Osteoblast (primary cell): ENCODE measurements around the gene GRAMD1B. TPM values are rescaled to one million over a fixed set of nuclear protein-coding genes. Genes with fewer than 3 reads are reported as not detected.
"Not testable (repeated sequence)": the region's sequence is repeated elsewhere in the genome, so short reads cannot be mapped to it uniquely, and the experiment has no call there.

Experiments used
- DNase-seq: peaks from one replicate; pipeline ENCODE4 v3.0.0; 2011; ENCODE audit warnings: low spot score, mixed read lengths; ENCODE audit not compliant: insufficient read length; ENCODE audit errors: missing footprints
- H2AFZ ChIP-seq: 2 replicates; pipeline ENCODE4 v1.6.0; 2011; ENCODE audit warnings: mild to moderate bottlenecking, low read length
- H3K27ac ChIP-seq: 2 replicates; pipeline ENCODE4 v1.5.1; 2011; ENCODE audit warnings: mild to moderate bottlenecking, low read depth, low read length, moderate library complexity
- H3K27me3 ChIP-seq: 2 replicates; pipeline ENCODE4 v1.6.0; 2012; ENCODE audit warnings: mild to moderate bottlenecking, control low read depth, inconsistent platforms, low read length, moderate library complexity; ENCODE audit not compliant: insufficient read depth
- H3K36me3 ChIP-seq: 2 replicates; pipeline ENCODE4 v1.5.1; 2011; ENCODE audit warnings: mild to moderate bottlenecking, low read length, control low read depth, moderate library complexity; ENCODE audit not compliant: insufficient read depth
- H3K4me1 ChIP-seq: 2 replicates; pipeline ENCODE4 v1.5.1; 2011; ENCODE audit warnings: mild to moderate bottlenecking, low read length, control low read depth, moderate library complexity; ENCODE audit not compliant: insufficient read depth
- H3K4me2 ChIP-seq: 2 replicates; pipeline ENCODE4 v1.6.0; 2011; ENCODE audit warnings: mild to moderate bottlenecking, low read length; ENCODE audit not compliant: insufficient read depth
- H3K4me3 ChIP-seq: fragments of 200-600 bp; sonication (generic); 3 replicates; pipeline ENCODE4 v1.5.1; 2012; ENCODE audit warnings: mild to moderate bottlenecking, low read length, inconsistent platforms; ENCODE audit not compliant: insufficient read depth
- H3K79me2 ChIP-seq: 2 replicates; pipeline ENCODE4 v1.6.0; 2012; ENCODE audit warnings: mild to moderate bottlenecking, low read length, control low read depth, inconsistent platforms; ENCODE audit not compliant: insufficient read depth
- H3K9me3 ChIP-seq: 2 replicates; pipeline ENCODE4 v1.5.1; 2011; ENCODE audit warnings: low read depth, low read length, control low read depth
- H4K20me1 ChIP-seq: 2 replicates; pipeline ENCODE4 v1.6.0; 2012; ENCODE audit warnings: mild to moderate bottlenecking, low read length, control low read depth; ENCODE audit not compliant: insufficient read depth
- CTCF ChIP-seq: IDR thresholded peaks from 2 replicates; pipeline ENCODE4 v1.5.1; 2011; ENCODE audit warnings: mild to moderate bottlenecking, low read depth, low read length, moderate library complexity; ENCODE audit errors: extremely low read depth
- total RNA-seq: library from RNA; depleted of rRNA; stranded (reverse); fragments of >200 nt; gene quantifications from 2 replicates; pipeline ENCODE4 v1.2.3, GENCODE V29; 2012

Gene GRAMD1B
- total RNA-seq, 1 donor = 15.2 TPM

- peak overlapping the region; percentile 74 for H3K4me2 ChIP-seq
- H3K36me3 ChIP-seq = no peaks in the 10 kb centered on the region
- TF ChIP-seq CTCF = peak; percentile 97
- peaks cover 18% of the 10 kb centered on the region for H4K20me1 ChIP-seq
- H3K27me3 ChIP-seq = no peaks in the 10 kb centered on the region
- H3K9me3 ChIP-seq = no peaks in the 10 kb centered on the region
- peak overlapping the region; percentile 43 for H2AFZ ChIP-seq
- DNase-seq = peak; percentile 95
- H3K4me3 ChIP-seq = peak overlapping the region; percentile 44
- H3K27ac ChIP-seq = no peak overlapping the region
- H3K79me2 ChIP-seq = peaks cover 72% of the 10 kb centered on the region
- peaks cover 13% of the 10 kb centered on the region for H3K4me1 ChIP-seq
Measured at GRCh38 chr11:123511037-123511870, 81.2 kb downstream of the GRAMD1B start.

- Histone ChIP-seq H4K20me1 (peaks cover 18% of the 10 kb centered on the region), H3K79me2 (peaks cover 71% of the 10 kb centered on the region), H3K4me1 (peaks cover 15% of the 10 kb centered on the region)
- not testable (repeated sequence) for H2AFZ ChIP-seq, H3K27ac ChIP-seq, H3K9me3 ChIP-seq, H3K27me3 ChIP-seq, H3K4me2 ChIP-seq, H3K36me3 ChIP-seq, H3K4me3 ChIP-seq
- peak; percentile 35 for DNase-seq
Measured at GRCh38 chr11:123513309-123513708, 83.2 kb downstream of the GRAMD1B start.

GRCh38 chr11:123516238-123516637 is 86.2 kb downstream of the GRAMD1B start:
- Histone ChIP-seq H3K4me1 (peaks cover 25% of the 10 kb centered on the region), H3K9me3 (no peaks in the 10 kb centered on the region)
- DNase-seq = no peak

GRCh38 chr11:123517559-123518364 is 87.7 kb downstream of the GRAMD1B start:
- Histone ChIP-seq H2AFZ (no peak overlapping the region), H4K20me1 (peaks cover 16% of the 10 kb centered on the region), H3K4me2 (no peak overlapping the region), H3K4me1 (peaks cover 22% of the 10 kb centered on the region), H3K27me3 (no peaks in the 10 kb centered on the region), H3K79me2 (peaks cover 69% of the 10 kb centered on the region), H3K4me3 (no peak overlapping the region), H3K36me3 (no peaks in the 10 kb centered on the region), H3K9me3 (no peaks in the 10 kb centered on the region), H3K27ac (no peak overlapping the region)
- TF ChIP-seq CTCF = no peak
- peak; percentile 25 for DNase-seq

More at GRCh38 chr11:123516238-123516637, 86.2 kb downstream of the GRAMD1B start:
- H3K36me3 ChIP-seq = no peaks in the 10 kb centered on the region
- TF ChIP-seq CTCF = no peak
- no peak overlapping the region for H3K4me3 ChIP-seq
- peaks cover 67% of the 10 kb centered on the region for H3K79me2 ChIP-seq
- no peak overlapping the region for H3K27ac ChIP-seq
- no peaks in the 10 kb centered on the region for H3K27me3 ChIP-seq
- peaks cover 20% of the 10 kb centered on the region for H4K20me1 ChIP-seq
- H3K4me2 ChIP-seq = no peak overlapping the region
- H2AFZ ChIP-seq = no peak overlapping the region
